Naive thymus-derived CD4-positive, alpha-beta T cell (primary cell): ENCODE results near the gene TMED10. TPM values are rescaled to one million over a fixed set of nuclear protein-coding genes. Genes with fewer than 3 reads are reported as not detected.

Experiments
- ATAC-seq: fragments of 150-1000 bp; cut with Tn5 transposase; 2 replicates; pipeline ENCODE4 v1.10.0; 2021; ENCODE audit warnings: mild to moderate bottlenecking, moderate library complexity
- CTCF ChIA-PET: fragments of 350-600 bp; sonication (Branson Sonifier 250); formaldehyde crosslinking; loops from one replicate; lab custom pipeline; 2021; ENCODE audit warnings: antibody characterized with exemption; lab: Charles Lee
- POLR2A ChIA-PET: fragments of 350-600 bp; sonication (Branson Sonifier 250); formaldehyde crosslinking; loops from one replicate; lab custom pipeline; 2021; ENCODE audit warnings: antibody characterized with exemption, inconsistent platforms; lab: Charles Lee
- DNase-seq, 9 donors: peaks; one replicate each; pipeline versions ENCODE4 v3.0.0 to v3.0.0-alpha.2; 2020 to 2022; ENCODE audit warnings: mixed read lengths in 1 of 9
- H3K27ac ChIP-seq: one replicate; pipeline ENCODE4 v1.7.0; 2013; ENCODE audit warnings: mild to moderate bottlenecking, low read depth, low read length, moderate library complexity
- H3K27me3 ChIP-seq, 2 donors: one replicate each; pipeline ENCODE4 v1.7.0; 2013; ENCODE audit warnings: low read length in 2 of 2, mild to moderate bottlenecking in 2 of 2, moderate library complexity in 2 of 2; ENCODE audit not compliant: control insufficient read depth in 2 of 2, insufficient read depth in 2 of 2
- H3K36me3 ChIP-seq, 3 experiments: 1 replicate in 2 of 3; 2 replicates in 1 of 3; pipeline ENCODE4 v1.7.0; 2013; ENCODE audit warnings: low read length in 3 of 3, mild to moderate bottlenecking in 3 of 3, moderate library complexity in 1 of 3; ENCODE audit not compliant: insufficient read depth in 3 of 3, control insufficient read depth in 2 of 3
- H3K4me1 ChIP-seq, 2 donors: one replicate each; pipeline ENCODE4 v1.7.0; 2013; ENCODE audit warnings: low read length in 2 of 2, mild to moderate bottlenecking in 2 of 2, moderate library complexity in 1 of 2; ENCODE audit not compliant: control insufficient read depth in 2 of 2, insufficient read depth in 2 of 2
- H3K4me3 ChIP-seq: 2 replicates; pipeline ENCODE4 v1.7.0; 2013; ENCODE audit warnings: mild to moderate bottlenecking, low read length
- H3K9me3 ChIP-seq, 3 experiments: 1 replicate in 2 of 3; 2 replicates in 1 of 3; pipeline ENCODE4 v1.7.0; 2013; ENCODE audit warnings: low read length in 3 of 3; ENCODE audit not compliant: control insufficient read depth in 2 of 3
- H3K27ac Mint-ChIP-seq, 9 donors: one replicate each; pipeline ENCODE4 v1.8.0; 2020 to 2022; ENCODE audit warnings: mixed read lengths in 9 of 9, mild to moderate bottlenecking in 8 of 9, moderate library complexity in 5 of 9, inconsistent platforms in 2 of 9
- H3K27me3 Mint-ChIP-seq, 5 donors: one replicate each; pipeline ENCODE4 v1.8.0; 2021 to 2022; ENCODE audit warnings: mixed read lengths in 5 of 5, mild to moderate bottlenecking in 1 of 5
- H3K36me3 Mint-ChIP-seq, 5 donors: one replicate each; pipeline ENCODE4 v1.8.0; 2020 to 2022; ENCODE audit warnings: mixed read lengths in 5 of 5, mild to moderate bottlenecking in 3 of 5, inconsistent platforms in 1 of 5
- H3K4me1 Mint-ChIP-seq, 7 donors: one replicate each; pipeline ENCODE4 v1.8.0; 2020 to 2022; ENCODE audit warnings: mixed read lengths in 7 of 7, mild to moderate bottlenecking in 3 of 7, inconsistent platforms in 1 of 7
- H3K4me3 Mint-ChIP-seq, 10 donors: one replicate each; pipeline ENCODE4 v1.8.0; 2020 to 2022; ENCODE audit warnings: mild to moderate bottlenecking in 10 of 10, mixed read lengths in 10 of 10, moderate library complexity in 6 of 10, inconsistent platforms in 2 of 10
- H3K9me3 Mint-ChIP-seq, 11 donors: one replicate each; pipeline ENCODE4 v1.8.0; 2020 to 2022; ENCODE audit warnings: mixed read lengths in 11 of 11, mild to moderate bottlenecking in 4 of 11, inconsistent platforms in 1 of 11, moderate library complexity in 1 of 11
- intact Hi-C, 2 donors: fragments of 100-400 bp; cut with micrococcal nuclease; formaldehyde crosslinking; loops; one replicate each; pipeline ENCODE4 v1.15.1; 2023
- polyA plus RNA-seq, 2 donors: library from polyadenylated mRNA; unstranded; fragments of 300-500 nt; fragmentation: Illumina TruSeq; gene quantifications; one replicate each; pipeline ENCODE4 v1.2.3, GENCODE V29; 2021
- total RNA-seq, 6 experiments: library from RNA in 5 of 6; stranded (reverse) in 5 of 6; gene quantifications; 1 replicate in 5 of 6; 2 replicates in 1 of 6; pipeline ENCODE4 v1.2.3 and lab custom pipeline; 2021 to 2026

Gene TMED10
- total and polyA plus RNA-seq, 7 experiments from 2014 or later, result 155 to 245 (median 179) TPM

DNA sequence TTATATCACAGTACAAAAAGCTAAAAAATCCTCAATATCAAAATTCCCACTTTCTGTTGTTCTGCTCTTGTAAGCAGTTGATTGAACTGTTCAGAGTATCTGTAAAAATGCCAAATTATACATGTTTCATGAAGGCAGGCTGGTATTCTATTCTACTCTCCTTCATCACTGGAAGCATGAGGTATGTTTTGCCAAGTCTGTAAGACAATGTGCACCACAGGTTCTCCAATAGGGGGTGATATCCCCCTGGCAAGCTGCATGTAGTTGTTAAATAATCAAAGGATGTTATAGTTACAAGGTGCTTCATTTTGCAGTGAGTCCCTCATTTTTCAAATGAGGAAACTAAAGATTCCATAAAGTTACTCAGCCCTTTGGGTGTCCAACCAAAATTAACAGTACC lies 34.4 kb downstream of the TMED10 start:
- ChIA-PET CTCF (interaction anchor here (0.6 to 2.0 kb wide), 6 partner anchors 9 to 400 kb away, joined by 3 to 11 read pairs (median 4); no protein-coding TSS in a partner anchor), POLR2A (interaction anchor here (1.0 to 1.2 kb wide), 3 partner anchors 15 to 154 kb away, joined by 3 read pairs; partner anchors contain the start of genes NEK9 and TMED10)
- no peaks in the 10 kb centered on the region for H3K36me3 ChIP-seq
- ATAC-seq, result peak; percentile 55
- Mint-ChIP-seq H3K4me3 (peak overlapping the region in 1 of 10 donors; percentile 47), H3K27me3 (no peaks in the 10 kb centered on the region), H3K27ac (peak overlapping the region in 8 of 9 donors; percentile 30 to 81 (median 56)), H3K9me3 (no peaks in the 10 kb centered on the region), H3K4me1 (peaks cover 52 to 86% (median 74%) of the 10 kb centered on the region in 7 donors), H3K36me3 (peaks cover 0 to 24% (median 3%) of the 10 kb centered on the region in 5 donors)
- intact Hi-C loops, result loop anchor here in 1 of 2 donors (1.0 to 2.0 kb wide), 3 partner anchors 15 to 154 kb away; partner anchors contain the start of gene TMED10
- H3K27ac ChIP-seq, result no peak overlapping the region
- peak in 7 of 9 donors; percentile 26 to 59 (median 47) for DNase-seq
- H3K4me1 ChIP-seq, result peaks cover 20 to 50% of the 10 kb centered on the region in 2 donors
- H3K9me3 ChIP-seq, result no peaks in the 10 kb centered on the region
- no peak overlapping the region for H3K4me3 ChIP-seq
- H3K27me3 ChIP-seq, result no peaks in the 10 kb centered on the region

DNA sequence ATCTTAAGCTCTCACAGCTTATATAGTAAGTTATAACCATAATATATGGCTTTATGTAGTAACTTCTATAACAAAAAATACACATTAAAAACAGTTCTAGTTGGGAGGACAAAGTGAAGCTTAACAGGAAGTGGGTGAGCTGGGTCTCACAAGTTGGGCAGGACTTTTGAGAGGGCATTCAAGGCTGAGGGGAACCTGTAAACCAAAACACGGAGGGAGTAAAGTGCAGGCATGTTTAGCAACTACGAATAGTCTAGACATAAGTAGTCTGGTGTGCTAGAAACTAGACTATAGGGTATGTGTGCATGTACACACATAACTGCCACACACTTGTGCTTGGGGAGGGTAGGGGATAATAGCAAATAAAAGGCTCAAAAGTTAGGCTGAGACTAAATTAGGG lies 35.4 kb downstream of the TMED10 start:
- ATAC-seq (peak; percentile 44), DNase-seq (no peak)
- Histone ChIP-seq H3K27me3 (no peaks in the 10 kb centered on the region), H3K36me3 (no peaks in the 10 kb centered on the region), H3K9me3 (no peaks in the 10 kb centered on the region), H3K4me1 (peaks cover 20 to 41% of the 10 kb centered on the region in 2 donors), H3K4me3 (no peak overlapping the region), H3K27ac (no peak overlapping the region)
- peak overlapping the region in 4 of 10 donors; percentile 2 to 42 (median 31) for H3K4me3 Mint-ChIP-seq
- intact Hi-C loops, result no loop called here
- no peaks in the 10 kb centered on the region for H3K27me3 Mint-ChIP-seq
- CTCF ChIA-PET, result interaction anchor here (0.6 to 2.0 kb wide), 7 partner anchors 11 to 169 kb away, joined by 3 to 11 read pairs (median 5); no protein-coding TSS in a partner anchor
- POLR2A ChIA-PET, result interaction anchor here (0.5 to 1.2 kb wide), 5 partner anchors 9 to 156 kb away, joined by 3 to 6 read pairs (median 4); no protein-coding TSS in a partner anchor
- H3K27ac Mint-ChIP-seq, result peak overlapping the region in 6 of 9 donors; percentile 33 to 90 (median 74)
- H3K9me3 Mint-ChIP-seq, result no peaks in the 10 kb centered on the region
- H3K36me3 Mint-ChIP-seq, result peaks cover 0 to 18% (median 3%) of the 10 kb centered on the region in 5 donors
- peaks cover 45 to 77% (median 65%) of the 10 kb centered on the region in 7 donors for H3K4me1 Mint-ChIP-seq

DNA sequence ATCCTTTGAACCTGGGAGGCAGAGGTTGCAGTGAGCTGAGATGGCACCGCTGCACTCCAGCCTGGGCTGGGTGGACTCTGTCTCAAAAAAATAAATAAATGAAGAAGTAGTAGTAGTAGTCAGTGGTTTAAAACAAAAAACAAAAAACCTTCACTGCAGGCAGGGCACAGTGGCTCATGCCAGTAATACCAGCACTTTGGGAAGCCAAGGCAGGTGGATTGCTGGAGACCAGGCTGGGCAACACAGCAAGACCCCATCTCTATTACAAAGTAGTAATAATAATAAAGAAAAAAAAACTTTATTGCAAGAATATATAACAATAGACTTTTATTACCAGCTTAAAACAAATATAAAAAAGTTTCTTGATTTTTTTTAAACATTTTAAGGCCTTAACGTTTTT lies 35.8 kb downstream of the TMED10 start:
- Mint-ChIP-seq H3K9me3 (no peaks in the 10 kb centered on the region), H3K4me3 (peak overlapping the region in 1 of 10 donors; percentile 42), H3K27ac (peak overlapping the region in 6 of 9 donors; percentile 33 to 90 (median 71)), H3K27me3 (no peaks in the 10 kb centered on the region), H3K36me3 (peaks cover 2 to 21% (median 6%) of the 10 kb centered on the region in 5 donors), H3K4me1 (peaks cover 44 to 74% (median 62%) of the 10 kb centered on the region in 7 donors)
- Histone ChIP-seq H3K4me3 (no peak overlapping the region), H3K9me3 (no peaks in the 10 kb centered on the region), H3K36me3 (peaks cover 0 to 2% (median 0%) of the 10 kb centered on the region in 3 experiments), H3K27me3 (no peaks in the 10 kb centered on the region), H3K27ac (no peak overlapping the region), H3K4me1 (peaks cover 20 to 40% of the 10 kb centered on the region in 2 donors)
- no peak for DNase-seq
- POLR2A ChIA-PET, result interaction anchor here (1.0 to 1.2 kb wide), 4 partner anchors 9 to 155 kb away, joined by 3 to 6 read pairs (median 4); no protein-coding TSS in a partner anchor
- intact Hi-C loops, result no loop called here
- CTCF ChIA-PET, result interaction anchor here (1.0 to 2.0 kb wide), 6 partner anchors 9 to 169 kb away, joined by 3 to 11 read pairs (median 6); no protein-coding TSS in a partner anchor
- ATAC-seq, result no peak

DNA sequence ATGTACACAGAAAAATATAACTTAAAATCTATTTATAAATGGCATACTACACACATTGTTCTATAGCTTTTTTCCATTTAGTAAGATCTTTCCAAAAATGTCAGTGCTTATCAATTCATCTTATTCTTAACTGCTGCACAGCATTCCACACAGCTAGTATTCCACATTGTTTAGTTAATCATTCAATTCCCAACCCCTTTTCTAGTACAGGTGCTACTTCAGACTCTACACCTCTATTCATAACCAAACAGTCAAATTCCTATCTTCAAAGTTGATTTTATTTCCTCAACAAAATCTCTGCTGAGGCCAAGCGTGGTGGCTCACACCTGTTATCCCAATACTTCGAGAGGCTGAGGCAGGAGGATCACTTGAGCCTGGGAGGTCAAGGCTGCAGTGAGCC lies 37.2 kb downstream of the TMED10 start:
- H3K9me3 Mint-ChIP-seq, result no peaks in the 10 kb centered on the region
- Histone ChIP-seq H3K27ac (no peak overlapping the region), H3K4me1 (peaks cover 20 to 33% of the 10 kb centered on the region in 2 donors), H3K27me3 (no peaks in the 10 kb centered on the region), H3K4me3 (no peak overlapping the region), H3K9me3 (no peaks in the 10 kb centered on the region), H3K36me3 (peaks cover 0 to 16% (median 8%) of the 10 kb centered on the region in 3 experiments)
- H3K4me1 Mint-ChIP-seq, result peaks cover 34 to 60% (median 51%) of the 10 kb centered on the region in 7 donors
- no peaks in the 10 kb centered on the region for H3K27me3 Mint-ChIP-seq
- intact Hi-C loops, result loop anchor here in 1 of 2 donors (2.0 kb wide), 1 partner anchor 18 kb away; no protein-coding TSS in a partner anchor
- peak overlapping the region; percentile 1 to 89 (median 71) for H3K27ac Mint-ChIP-seq
- POLR2A ChIA-PET, result no interaction called here
- H3K36me3 Mint-ChIP-seq, result peaks cover 7 to 26% (median 14%) of the 10 kb centered on the region in 5 donors
- ATAC-seq (no peak), DNase-seq (no peak)
- peak overlapping the region in 6 of 10 donors; percentile 6 to 57 (median 28) for H3K4me3 Mint-ChIP-seq
- CTCF ChIA-PET, result interaction anchor here (2.0 to 6.2 kb wide), 3 partner anchors 158 to 166 kb away, joined by 9 to 40 read pairs (median 12); no protein-coding TSS in a partner anchor

DNA sequence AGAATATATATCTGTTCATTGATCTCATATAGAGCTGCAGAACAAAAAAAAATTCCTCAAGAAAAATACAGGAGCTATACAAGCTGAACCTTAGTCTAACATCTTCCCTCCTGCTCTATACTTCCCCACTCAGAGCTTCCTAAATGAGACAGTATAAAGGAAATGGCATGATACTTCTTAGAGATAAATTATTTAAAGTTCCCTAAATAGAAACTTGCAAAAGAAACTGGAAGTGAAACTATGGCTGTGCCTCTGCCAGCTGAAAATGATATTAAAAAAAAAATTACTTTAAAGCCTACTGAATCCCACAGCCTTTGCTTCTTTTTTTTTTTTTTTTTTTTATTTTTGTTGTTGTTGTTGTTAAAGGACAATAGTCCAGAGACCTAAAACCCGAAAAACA lies 37.9 kb downstream of the TMED10 start:
- peak overlapping the region in 8 of 10 donors; percentile 15 to 62 (median 52) for H3K4me3 Mint-ChIP-seq
- H3K4me1 Mint-ChIP-seq, result peaks cover 31 to 55% (median 46%) of the 10 kb centered on the region in 7 donors
- ChIA-PET CTCF (interaction anchor here (1.8 to 6.2 kb wide), 4 partner anchors 159 to 350 kb away, joined by 7 to 40 read pairs (median 10); no protein-coding TSS in a partner anchor), POLR2A (no interaction called here)
- peaks cover 13 to 29% (median 20%) of the 10 kb centered on the region in 5 donors for H3K36me3 Mint-ChIP-seq
- peaks cover 0 to 23% (median 13%) of the 10 kb centered on the region in 3 experiments for H3K36me3 ChIP-seq
- H3K9me3 Mint-ChIP-seq, result no peaks in the 10 kb centered on the region
- H3K9me3 ChIP-seq, result no peaks in the 10 kb centered on the region
- H3K27ac ChIP-seq, result peak overlapping the region; percentile 31
- DNase-seq (no peak), ATAC-seq (peak; percentile 70)
- no peak overlapping the region for H3K4me3 ChIP-seq
- H3K27ac Mint-ChIP-seq, result peak overlapping the region; percentile 26 to 92 (median 74)
- H3K4me1 ChIP-seq, result peaks cover 20 to 33% of the 10 kb centered on the region in 2 donors
- H3K27me3 Mint-ChIP-seq, result no peaks in the 10 kb centered on the region
- no peaks in the 10 kb centered on the region for H3K27me3 ChIP-seq
- intact Hi-C loops, result loop anchor here in 1 of 2 donors (2.0 kb wide), 1 partner anchor 18 kb away; no protein-coding TSS in a partner anchor

DNA sequence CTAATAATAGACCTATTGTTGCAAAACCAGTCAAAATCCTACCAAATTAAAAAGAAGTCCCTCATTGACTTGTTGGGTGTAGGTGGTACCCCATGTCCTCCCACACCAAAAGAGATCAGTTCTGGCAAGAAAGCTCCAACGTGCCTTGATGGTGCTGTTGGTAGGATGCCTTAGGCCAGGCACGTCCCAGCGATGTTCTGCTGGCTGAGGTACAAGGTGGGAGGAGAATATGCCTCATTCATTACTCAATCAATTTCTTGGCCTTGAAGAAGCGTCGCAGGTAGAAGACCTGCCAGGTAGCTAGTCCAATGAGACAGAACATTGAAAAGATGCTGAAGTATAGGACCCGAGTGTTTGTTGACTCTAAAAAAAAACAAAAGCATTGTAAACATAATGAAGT lies 41.8 kb downstream of the TMED10 start:
- H3K4me3 ChIP-seq, result no peak overlapping the region
- H3K36me3 Mint-ChIP-seq, result peaks cover 22 to 32% (median 29%) of the 10 kb centered on the region in 5 donors
- DNase-seq, result no peak
- peak overlapping the region in 4 of 9 donors; percentile 5 to 54 (median 20) for H3K27ac Mint-ChIP-seq
- H3K4me3 Mint-ChIP-seq, result no peak overlapping the region
- H3K27me3 Mint-ChIP-seq, result no peaks in the 10 kb centered on the region
- H3K9me3 Mint-ChIP-seq, result no peaks in the 10 kb centered on the region
- POLR2A ChIA-PET, result interaction anchor here (0.6 kb wide), 1 partner anchor 168 kb away, joined by 4 read pairs; no protein-coding TSS in a partner anchor
- no peaks in the 10 kb centered on the region for H3K9me3 ChIP-seq
- intact Hi-C loops, result loop anchor here in 1 of 2 donors (5.0 kb wide), 1 partner anchor 518 kb away; no protein-coding TSS in a partner anchor
- H3K36me3 ChIP-seq, result peaks cover 0 to 24% (median 16%) of the 10 kb centered on the region in 3 experiments
- no peaks in the 10 kb centered on the region for H3K27me3 ChIP-seq
- H3K4me1 ChIP-seq, result peaks cover 8 to 17% of the 10 kb centered on the region in 2 donors
- peaks cover 13 to 30% (median 25%) of the 10 kb centered on the region in 7 donors for H3K4me1 Mint-ChIP-seq
- CTCF ChIA-PET, result interaction anchor here (1.2 to 6.2 kb wide), 5 partner anchors 83 to 354 kb away, joined by 3 to 40 read pairs (median 5); no protein-coding TSS in a partner anchor
- no peak overlapping the region for H3K27ac ChIP-seq
- no peak for ATAC-seq
